Stimulated activated CD4-positive, alpha-beta T cell treated with anti-CD3 and anti-CD28 coated beads, TNF-alpha, amount 100 ng/mL, for 1 hour (primary cell): ENCODE data around the gene PALD1.

Experiments used
- DNase-seq, 3 donors: peaks; one replicate each; pipeline ENCODE4 v3.0.0-alpha.2; 2020; ENCODE audit warnings: low read depth in 3 of 3, low spot score in 1 of 3

The PALD1 gene

GRCh38 chr10:70587045-70587658, 108.6 kb downstream of the PALD1 start:
- no peak for DNase-seq

- no peak for DNase-seq
These were observed 109.7 kb downstream of the PALD1 start for GRCh38 chr10:70588255-70588654.

- DNase-seq, result no peak
These were observed 110.4 kb downstream of the PALD1 start for GRCh38 chr10:70588859-70589570.

GRCh38 chr10:70589762-70590654, 111.4 kb downstream of the PALD1 start:
- DNase-seq, result no peak

- no peak for DNase-seq
These were observed 112.3 kb downstream of the PALD1 start for GRCh38 chr10:70590655-70591416.

- no peak for DNase-seq
These were observed 113.7 kb downstream of the PALD1 start for GRCh38 chr10:70592186-70592735.

GRCh38 chr10:70592746-70593512, 114.4 kb downstream of the PALD1 start:
- no peak for DNase-seq

GRCh38 chr10:70593513-70593890, 114.9 kb downstream of the PALD1 start:
- no peak for DNase-seq

GRCh38 chr10:70594161-70594560, 115.6 kb downstream of the PALD1 start:
- DNase-seq, result no peak

GRCh38 chr10:70595566-70596016, 117.0 kb downstream of the PALD1 start:
- no peak for DNase-seq

- no peak for DNase-seq
These were observed 117.7 kb downstream of the PALD1 start for GRCh38 chr10:70596110-70596798.

GRCh38 chr10:70596860-70597809, 118.6 kb downstream of the PALD1 start:
- DNase-seq, result no peak

GRCh38 chr10:70597856-70598815, 119.6 kb downstream of the PALD1 start:
- no peak for DNase-seq

GRCh38 chr10:70598857-70599295, 120.3 kb downstream of the PALD1 start:
- DNase-seq, result no peak

GRCh38 chr10:70599319-70599718, 120.8 kb downstream of the PALD1 start:
- DNase-seq, result no peak

GRCh38 chr10:70599791-70600190, 121.2 kb downstream of the PALD1 start:
- DNase-seq, result no peak
